Heart left ventricle (tissue), 16 donors: ENCODE measurements around the gene CALCR. TPM values are rescaled to one million over a fixed set of nuclear protein-coding genes. Genes with fewer than 3 reads are reported as not detected.

Source experiments
- ATAC-seq, 4 donors: fragments of 200-7000 bp; cut with Tn5 transposase; one replicate each; pipeline ENCODE4 v1.9.1; 2020 to 2022; ENCODE audit warnings: moderate library complexity in 4 of 4, mild to moderate bottlenecking in 3 of 4, moderate number of reproducible peaks in 1 of 4
- DNase-seq, 5 donors: peaks; one replicate each; pipeline ENCODE4 v3.0.0-alpha.2; 2020
- H3K27ac ChIP-seq, 12 donors: fragments of 200-600 bp; sonication (generic) in 4 of 12; one replicate each; pipeline versions ENCODE4 v1.5.0 to v1.8.0; 2016 to 2022; ENCODE audit warnings: mild to moderate bottlenecking in 2 of 12
- H3K27me3 ChIP-seq, 9 donors: fragments of 200-600 bp; sonication (generic) in 2 of 9; one replicate each; pipeline versions ENCODE4 v1.5.1 to v1.8.0; 2016 to 2022; ENCODE audit warnings: mild to moderate bottlenecking in 3 of 9
- H3K36me3 ChIP-seq, 9 donors: fragments of 200-600 bp; sonication (generic) in 2 of 9; one replicate each; pipeline versions ENCODE4 v1.5.0 to v1.8.0; 2018 to 2022; ENCODE audit warnings: mild to moderate bottlenecking in 2 of 9
- H3K4me1 ChIP-seq, 12 donors: fragments of 200-600 bp; sonication (generic) in 4 of 12; one replicate each; pipeline versions ENCODE4 v1.5.0 to v1.8.0; 2016 to 2022; ENCODE audit warnings: mild to moderate bottlenecking in 3 of 12
- H3K4me3 ChIP-seq, 12 donors: fragments of 200-600 bp; sonication (generic) in 4 of 12; one replicate each; pipeline versions ENCODE4 v1.5.0 to v1.8.0; 2017 to 2022; ENCODE audit warnings: mild to moderate bottlenecking in 9 of 12, moderate library complexity in 4 of 12
- H3K9me3 ChIP-seq, 12 donors: fragments of 200-600 bp; sonication (generic) in 4 of 12; one replicate each; pipeline versions ENCODE4 v1.5.0 to v1.8.0; 2016 to 2022; ENCODE audit warnings: mild to moderate bottlenecking in 1 of 12
- POLR2A ChIP-seq, 2 donors: fragments of 450-650 bp; IDR thresholded peaks; one replicate each; pipeline ENCODE4 v1.6.1; 2017; ENCODE audit warnings: antibody characterized with exemption in 2 of 2, mild to moderate bottlenecking in 2 of 2, moderate library complexity in 2 of 2
- WGBS, 4 donors: extraction: QIAGEN DNeasy Blood & Tissue Kit in 2 of 4; methylation state at CpG; one replicate each; pipeline versions ENCODE4 v1.1.5 to v1.1.7; 2013 to 2018; 5-methylcytosine and 5-hydroxymethylcytosine counted together
- intact Hi-C, 10 donors: fragments of 100-400 bp; cut with DNase I; formaldehyde crosslinking; loops; one replicate each; pipeline versions ENCODE4 v1.11.1 to v1.14.2; 2022
- polyA plus RNA-seq, 2 donors: library from polyadenylated mRNA; stranded (reverse); fragments of 200-250 nt; gene quantifications; one replicate each; pipeline ENCODE4 v1.2.3, GENCODE V29; 2013
- total RNA-seq, 9 donors: library from RNA; depleted of rRNA in 2 of 9; stranded (reverse); fragments of >200 nt in 2 of 9; fragmentation: NEBNext Ultra II Directional in 3 of 9; extraction: Animal tissue kit (Norgen Biotek cat#: 25700) in 3 of 9; gene quantifications; one replicate each; pipeline versions ENCODE4 v1.1.0 to v1.2.4, GENCODE V29; 2016 to 2023
- TF ChIP-seq, protein P1 (sequence below), 12 donors: fragments of 200-600 bp; sonication (generic) in 4 of 12; IDR thresholded peaks; one replicate each; pipeline versions ENCODE4 v1.5.0 to v1.8.0; 2018 to 2022; ENCODE audit warnings: antibody characterized with exemption in 12 of 12, mild to moderate bottlenecking in 5 of 12
- donor health status: ischemic (EF 13 %, LVEDD 7.1; RV severe dilation, severe dysfunction).
- donor health status: healthy with polysubstance abuse.
- donor health status: DM: no; HTN: yes; CAD: no.
- donor health status: DM: no; HTN: no; CAD: no.
- donor health status: ischemic (EF 25% LVEDD 6.9; RV normal size, moderate dysfunction).
- donor health status: ischemic (EF 25% LVEDD 5.7; RV mildly dilated, moderate dysfunction).
- donor health status: healthy.
- donor health status: DM: yes; HTN: yes; CAD: no.
- donor health status: ischemic (EF 35%, LVEDD 5.7; RV mildly dilated, moderate dysfunction).
- donor health status: nonischemic (EF 11% LVEDD 7.7; RV severe dilation, severe dysfunction).
- donor health status: DM: yes; HTN: yes; CAD: no.
- donor health status: PGD.
- donor health status: ischemic (EF 29% LVEDD 5.4; RV normal size, mild dysfunction).
- donor health status: nonischemic (EF 23%, LVEDD 6.1; RV moderate dilation, normal function).

Gene CALCR
- total and polyA plus RNA-seq, 11 donors, result 0.17 to 0.18 TPM; not detected in 9

DNA sequence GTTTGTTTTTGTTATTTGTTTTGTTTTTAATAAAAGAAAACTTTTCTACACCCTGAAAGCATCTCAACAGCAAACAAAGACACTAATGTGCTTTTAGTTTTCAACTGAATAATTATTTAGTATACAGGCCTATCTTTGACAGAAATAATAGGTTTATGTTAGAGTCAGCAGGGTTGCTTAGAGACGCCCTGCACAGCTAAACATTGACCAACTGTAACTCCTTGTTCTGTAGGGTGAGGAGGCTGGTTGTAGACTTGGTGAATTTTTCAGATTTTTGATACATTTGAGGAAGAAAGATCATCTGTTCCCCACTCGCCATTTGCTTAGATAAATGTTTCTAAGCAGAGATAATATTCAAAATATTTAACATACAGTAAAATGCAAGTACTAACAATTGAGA, 103.1 kb downstream of the CALCR start:
- DNase-seq, result no peak
- Histone ChIP-seq H3K4me1 (no peaks in the 10 kb centered on the region), H3K27ac (no peak overlapping the region), H3K9me3 (no peaks in the 10 kb centered on the region), H3K27me3 (no peaks in the 10 kb centered on the region), H3K4me3 (no peak overlapping the region), H3K36me3 (no peaks in the 10 kb centered on the region)
- TF ChIP-seq, protein P1, sequence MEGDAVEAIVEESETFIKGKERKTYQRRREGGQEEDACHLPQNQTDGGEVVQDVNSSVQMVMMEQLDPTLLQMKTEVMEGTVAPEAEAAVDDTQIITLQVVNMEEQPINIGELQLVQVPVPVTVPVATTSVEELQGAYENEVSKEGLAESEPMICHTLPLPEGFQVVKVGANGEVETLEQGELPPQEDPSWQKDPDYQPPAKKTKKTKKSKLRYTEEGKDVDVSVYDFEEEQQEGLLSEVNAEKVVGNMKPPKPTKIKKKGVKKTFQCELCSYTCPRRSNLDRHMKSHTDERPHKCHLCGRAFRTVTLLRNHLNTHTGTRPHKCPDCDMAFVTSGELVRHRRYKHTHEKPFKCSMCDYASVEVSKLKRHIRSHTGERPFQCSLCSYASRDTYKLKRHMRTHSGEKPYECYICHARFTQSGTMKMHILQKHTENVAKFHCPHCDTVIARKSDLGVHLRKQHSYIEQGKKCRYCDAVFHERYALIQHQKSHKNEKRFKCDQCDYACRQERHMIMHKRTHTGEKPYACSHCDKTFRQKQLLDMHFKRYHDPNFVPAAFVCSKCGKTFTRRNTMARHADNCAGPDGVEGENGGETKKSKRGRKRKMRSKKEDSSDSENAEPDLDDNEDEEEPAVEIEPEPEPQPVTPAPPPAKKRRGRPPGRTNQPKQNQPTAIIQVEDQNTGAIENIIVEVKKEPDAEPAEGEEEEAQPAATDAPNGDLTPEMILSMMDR (IDR thresholded peaks at IDR 0.05), result no peak
- TF ChIP-seq POLR2A (IDR thresholded peaks at IDR 0.05), result no peak
- WGBS, 4 donors, result 66 to 77% (median 72%) methylated on average over 2 of the region's 2 CpGs
- ATAC-seq, result no peak
- intact Hi-C loops, result no loop called here

DNA sequence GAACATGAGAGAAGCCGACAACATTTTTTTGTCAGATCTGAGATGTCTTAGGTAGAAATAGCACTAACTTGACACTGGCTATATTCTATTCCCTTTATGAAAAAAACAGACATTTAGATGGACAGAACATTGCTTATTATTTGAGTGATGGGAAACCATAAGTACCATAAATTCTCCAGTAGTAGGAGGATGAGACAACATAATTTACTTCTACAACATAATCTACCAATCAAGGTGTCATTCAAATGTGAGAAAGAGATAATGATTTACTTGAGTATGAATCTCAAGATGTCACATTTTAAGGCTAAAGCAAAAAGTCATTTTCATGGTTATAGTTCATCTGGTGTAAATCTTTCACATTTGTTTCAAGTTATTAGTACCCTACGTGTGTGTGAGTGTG, 110.8 kb downstream of the CALCR start:
- Histone ChIP-seq H3K4me3 (no peak overlapping the region), H3K36me3 (no peaks in the 10 kb centered on the region), H3K27me3 (no peaks in the 10 kb centered on the region), H3K27ac (no peak overlapping the region), H3K4me1 (no peaks in the 10 kb centered on the region), H3K9me3 (no peaks in the 10 kb centered on the region)
- WGBS, 4 donors, result 88 to 90% (median 90%) methylated on average over 2 of the region's 2 CpGs
- TF ChIP-seq POLR2A (IDR thresholded peaks at IDR 0.05), result no peak
- TF ChIP-seq, protein P1 (IDR thresholded peaks at IDR 0.05), result no peak
- no peak for ATAC-seq
- intact Hi-C loops, result no loop called here
- DNase-seq, result no peak

DNA sequence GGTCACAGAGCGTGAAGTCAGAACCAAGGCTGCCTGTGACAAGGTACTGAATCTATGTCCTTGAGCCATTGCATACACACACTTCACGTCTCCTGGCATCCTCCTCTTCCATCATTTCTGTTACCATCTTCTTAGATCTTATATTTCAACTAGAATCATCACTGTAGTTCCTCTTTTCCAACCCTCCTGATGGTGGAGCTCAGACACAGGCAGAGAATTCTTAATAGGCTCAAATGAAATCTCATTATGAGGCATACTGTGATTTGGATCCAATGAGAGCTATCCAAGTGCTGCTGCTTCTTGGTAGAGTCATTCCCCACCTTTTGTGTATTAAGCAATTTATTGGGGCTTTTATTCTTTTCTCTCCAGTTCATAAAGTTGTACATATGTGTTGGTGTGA, 113.2 kb downstream of the CALCR start:
- DNase-seq (no peak), ATAC-seq (no peak)
- Histone ChIP-seq H3K9me3 (no peaks in the 10 kb centered on the region), H3K27me3 (no peaks in the 10 kb centered on the region), H3K36me3 (no peaks in the 10 kb centered on the region), H3K4me3 (no peak overlapping the region), H3K4me1 (no peaks in the 10 kb centered on the region), H3K27ac (no peak overlapping the region)
- intact Hi-C loops, result no loop called here
- TF ChIP-seq, protein P1 (IDR thresholded peaks at IDR 0.05), result no peak
- TF ChIP-seq POLR2A (IDR thresholded peaks at IDR 0.05), result no peak
- WGBS, 4 donors, result 56 to 66% (median 59%) methylated on average over 2 of the region's 2 CpGs

DNA sequence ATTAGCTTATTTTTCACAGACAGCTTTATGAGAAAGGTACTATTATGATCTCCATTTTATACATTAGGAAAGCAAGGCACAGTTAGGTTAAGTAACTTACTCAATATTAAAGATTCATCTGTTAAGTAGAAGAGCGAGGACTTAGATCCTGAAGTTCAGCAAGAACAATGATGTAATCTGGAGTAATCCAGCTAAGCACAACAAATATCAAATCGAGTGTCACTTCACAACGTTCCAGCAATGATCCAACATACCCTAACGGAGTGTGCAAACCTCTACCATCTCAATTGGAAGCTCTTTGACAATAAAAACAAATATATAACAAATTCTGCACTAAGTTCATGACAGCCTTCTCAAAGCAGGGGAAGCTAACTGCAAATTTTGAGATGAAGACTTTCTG, 121.3 kb downstream of the CALCR start:
- 58 to 78% (median 70%) methylated on average over 4 of the region's 4 CpGs for WGBS, 4 donors
- H3K27me3 ChIP-seq, result peaks cover 0 to 8% (median 0%) of the 10 kb centered on the region in 9 donors
- no peak overlapping the region for H3K4me3 ChIP-seq
- H3K4me1 ChIP-seq, result no peaks in the 10 kb centered on the region
- no peak for TF ChIP-seq POLR2A (IDR thresholded peaks at IDR 0.05)
- TF ChIP-seq, protein P1 (IDR thresholded peaks at IDR 0.05), result no peak
- H3K36me3 ChIP-seq, result no peaks in the 10 kb centered on the region
- DNase-seq (no peak), ATAC-seq (no peak)
- no peaks in the 10 kb centered on the region for H3K9me3 ChIP-seq
- H3K27ac ChIP-seq, result no peak overlapping the region
- intact Hi-C loops, result no loop called here
